Left colon (tissue), 2 donors: Measurements from ENCODE around the gene TRAP1. TPM values are rescaled to one million over a fixed set of nuclear protein-coding genes. Genes with fewer than 3 reads are reported as not detected.

Experiments
- total RNA-seq, 2 donors: library from RNA; stranded (reverse); fragmentation: NEBNext Ultra II Directional; extraction: Animal tissue kit (Norgen Biotek cat#: 25700); gene quantifications; one replicate each; pipeline ENCODE4 v1.2.1, GENCODE V29; 2021
- donor health status: DM: no; HTN: no; CAD: no.
- donor health status: DM: yes; HTN: yes; CAD: no.

Gene TRAP1
- total RNA-seq, 2 donors from 2014 or later, result 71.2 to 98.5 TPM

Other genes with a start within 250 kb of the TRAP1 start
- gene C16orf90, start 222.0 kb downstream of the TRAP1 start, total RNA-seq, result not detected
- 10 to 100 TPM in 1 of 2 donors, 1 to 10 TPM in 1; 9.2 to 11.5 TPM for gene CLUAP1, start 216.5 kb downstream of the TRAP1 start, total RNA-seq
- 1 to 10 TPM; 1.3 to 1.4 TPM for gene NLRC3, start 140.1 kb downstream of the TRAP1 start, total RNA-seq
- gene SLX4, start 105.9 kb downstream of the TRAP1 start, total RNA-seq, result 1 to 10 TPM; 3.7 to 4.9 TPM
- 10 to 100 TPM; 15.7 to 18.1 TPM for gene DNASE1, start 62.8 kb downstream of the TRAP1 start, total RNA-seq
- 10 to 100 TPM; 59.3 to 60.7 TPM for gene CREBBP, start 163.2 kb upstream of the TRAP1 start, total RNA-seq